GM23338 (cell line): ENCODE measurements around the gene SZRD1. TPM values are rescaled to one million over a fixed set of nuclear protein-coding genes. Genes with fewer than 3 reads are reported as not detected.

Experiments used
- ATAC-seq: fragments of 200-7000 bp; cut with Tn5 transposase; 3 replicates; pipeline ENCODE4 v1.9.1; 2020
- DNase-seq: peaks from one replicate; pipeline ENCODE4 v3.0.0-alpha.2; 2015; ENCODE audit warnings: low spot score
- H2AFZ ChIP-seq: fragments of 200-600 bp; sonication (generic); 2 replicates; pipeline ENCODE4 v1.8.0; 2016; ENCODE audit warnings: antibody characterized with exemption, mild to moderate bottlenecking, moderate library complexity
- H3F3A ChIP-seq: fragments of 200-600 bp; sonication (generic); replicated peaks from 2 replicates; pipeline ENCODE4 v1.8.0; 2017; ENCODE audit warnings: antibody characterized with exemption, mixed run types, low read depth
- H3K27ac ChIP-seq: fragments of 200-600 bp; sonication (generic); 2 replicates; pipeline ENCODE4 v1.6.1; 2016; ENCODE audit warnings: low read depth
- H3K27me3 ChIP-seq: fragments of 200-600 bp; sonication (generic); 2 replicates; pipeline ENCODE4 v1.8.0; 2016; ENCODE audit warnings: mild to moderate bottlenecking, mixed run types, moderate library complexity; ENCODE audit not compliant: insufficient read depth
- H3K36me3 ChIP-seq: fragments of 200-600 bp; sonication (generic); 2 replicates; pipeline ENCODE4 v1.8.0; 2016; ENCODE audit warnings: mild to moderate bottlenecking; ENCODE audit not compliant: insufficient read depth
- H3K4me1 ChIP-seq: fragments of 200-600 bp; sonication (generic); 2 replicates; pipeline ENCODE4 v1.8.0; 2016; ENCODE audit warnings: mild to moderate bottlenecking, moderate library complexity; ENCODE audit not compliant: insufficient read depth
- H3K4me2 ChIP-seq: fragments of 200-600 bp; sonication (generic); 2 replicates; pipeline ENCODE4 v1.7.1; 2017; ENCODE audit warnings: mixed run types
- H3K4me3 ChIP-seq: fragments of 200-600 bp; sonication (generic); 2 replicates; pipeline ENCODE4 v1.6.1; 2016; ENCODE audit warnings: mixed run types
- H3K79me2 ChIP-seq: fragments of 200-600 bp; sonication (generic); replicated peaks from 2 replicates; pipeline ENCODE4 v1.8.0; 2017; ENCODE audit warnings: mild to moderate bottlenecking; ENCODE audit not compliant: insufficient read depth
- H3K9me2 ChIP-seq: fragments of 200-600 bp; sonication (generic); 2 replicates; pipeline ENCODE4 v1.8.0; 2017; ENCODE audit not compliant: insufficient read depth
- H4K20me1 ChIP-seq: fragments of 200-600 bp; sonication (generic); replicated peaks from 2 replicates; pipeline ENCODE4 v1.8.0; 2017; ENCODE audit warnings: mild to moderate bottlenecking; ENCODE audit not compliant: insufficient read depth
- H3K27ac Mint-ChIP-seq: 2 replicates; pipeline ENCODE4 v1.8.0; 2020; ENCODE audit warnings: inconsistent platforms, mild to moderate bottlenecking, moderate library complexity, mixed read lengths
- H3K27me3 Mint-ChIP-seq: 3 replicates; pipeline ENCODE4 v1.8.0; 2022; ENCODE audit warnings: low read depth, mild to moderate bottlenecking, moderate library complexity, mixed read lengths, inconsistent platforms; ENCODE audit not compliant: insufficient read depth, poor library complexity
- H3K36me3 Mint-ChIP-seq: 3 replicates; pipeline ENCODE4 v1.8.0; 2021; ENCODE audit warnings: low read depth, mild to moderate bottlenecking, inconsistent platforms, moderate library complexity, mixed read lengths
- H3K4me1 Mint-ChIP-seq: 3 replicates; pipeline ENCODE4 v1.8.0; 2020; ENCODE audit warnings: mild to moderate bottlenecking, inconsistent platforms, mixed read lengths
- H3K4me3 Mint-ChIP-seq: 3 replicates; pipeline ENCODE4 v1.8.0; 2021; ENCODE audit warnings: moderate library complexity, mild to moderate bottlenecking, inconsistent platforms, mixed read lengths
- H3K9me3 Mint-ChIP-seq: 3 replicates; pipeline ENCODE4 v1.8.0; 2020; ENCODE audit warnings: moderate library complexity, mild to moderate bottlenecking, inconsistent platforms, mixed read lengths
- CREB1 ChIP-seq: fragments of 250-450 bp; sonication (Bioruptor Pico); IDR thresholded peaks from 2 replicates; pipeline ENCODE4 v1.5.0; 2020; ENCODE audit warnings: low read depth, mild to moderate bottlenecking, moderate library complexity
- CTCF ChIP-seq, 2 experiments: fragments of 200-600 bp in 1 of 2; sonication (generic) in 1 of 2; conservative IDR thresholded peaks; 2 replicates each; pipeline versions ENCODE4 v1.5.1 to v1.6.1; 2016 to 2017; ENCODE audit warnings: antibody characterized with exemption in 2 of 2, low read depth in 2 of 2, mild to moderate bottlenecking in 2 of 2, moderate library complexity in 1 of 2
- ETS1 ChIP-seq: IDR thresholded peaks from 2 replicates; pipeline ENCODE4 v1.6.1; 2016; ENCODE audit warnings: antibody characterized with exemption
- EZH2 ChIP-seq: fragments of 200-600 bp; sonication (generic); IDR thresholded peaks from one replicate; pipeline ENCODE4 v1.8.0; 2017; ENCODE audit warnings: antibody characterized with exemption, mild to moderate bottlenecking, low read depth; ENCODE audit not compliant: unreplicated experiment
- EZH2phosphoT487 ChIP-seq: fragments of 200-600 bp; sonication (generic); IDR thresholded peaks from one replicate; pipeline ENCODE4 v1.8.1; 2018; ENCODE audit warnings: antibody characterized with exemption; ENCODE audit not compliant: unreplicated experiment
- JUNB ChIP-seq: IDR thresholded peaks from one replicate; pipeline ENCODE4 v1.6.1; 2016; ENCODE audit warnings: antibody characterized with exemption; ENCODE audit not compliant: unreplicated experiment
- NANOG ChIP-seq: IDR thresholded peaks from 2 replicates; pipeline ENCODE4 v1.6.1; 2016; ENCODE audit warnings: antibody characterized with exemption, borderline replicate concordance
- POLR2AphosphoS5 ChIP-seq: IDR thresholded peaks from 2 replicates; pipeline ENCODE4 v1.6.1; 2016; ENCODE audit warnings: antibody characterized with exemption, low read depth
- REST ChIP-seq: IDR thresholded peaks from one replicate; pipeline ENCODE4 v1.6.1; 2018; ENCODE audit warnings: antibody characterized with exemption; ENCODE audit not compliant: unreplicated experiment
- STAT1 ChIP-seq: IDR thresholded peaks from one replicate; pipeline ENCODE4 v1.6.1; 2016; ENCODE audit warnings: antibody characterized with exemption; ENCODE audit not compliant: unreplicated experiment
- ZNF114 ChIP-seq: fragments of 250-450 bp; sonication (Bioruptor Pico); IDR thresholded peaks from 2 replicates; pipeline ENCODE4 v1.5.0; 2020; ENCODE audit warnings: mild to moderate bottlenecking, moderate library complexity
- ZNF331 ChIP-seq: fragments of 250-450 bp; sonication (Bioruptor Pico); IDR thresholded peaks from 2 replicates; pipeline ENCODE4 v1.5.0; 2020; ENCODE audit warnings: low read depth, mild to moderate bottlenecking, moderate library complexity
- ZNF462 ChIP-seq: fragments of 250-450 bp; sonication (Bioruptor Pico); IDR thresholded peaks from 2 replicates; pipeline ENCODE4 v1.5.0; 2020; ENCODE audit warnings: mild to moderate bottlenecking, moderate library complexity
- polyA plus RNA-seq: library from polyadenylated mRNA; unstranded; fragments of >200 nt; fragmentation: Nextera tagmentation; extraction: Ambion mirVana; gene quantifications from 2 replicates; pipeline ENCODE4 v1.2.1, GENCODE V29; 2016
- total RNA-seq: library from RNA; depleted of rRNA; stranded (reverse); fragments of >200 nt; shearing (Covaris generic); gene quantifications from 2 replicates; pipeline ENCODE4 v1.2.3, GENCODE V29; 2014

Gene SZRD1
- total and polyA plus RNA-seq, 2 experiments from 2014 or later: 32.5 to 70.9 TPM

GRCh38 chr1:16380868-16381267 is 13.8 kb downstream of the SZRD1 start:
- Histone ChIP-seq H3K4me2 (no peak overlapping the region), H3K27me3 (no peaks in the 10 kb centered on the region), H3K4me3 (no peak overlapping the region), H4K20me1 (peaks cover 82% of the 10 kb centered on the region), H3F3A (0 out of 2 replicates have a peak, but pooled peaks cover 8% of the 10 kb centered on the region), H2AFZ (no peak overlapping the region), H3K79me2 (peaks cover 100% of the 10 kb centered on the region), H3K36me3 (no peaks in the 10 kb centered on the region), H3K9me2 (no peaks in the 10 kb centered on the region), H3K27ac (no peak overlapping the region), H3K4me1 (peaks cover 38% of the 10 kb centered on the region)
- Mint-ChIP-seq H3K27ac (no peak overlapping the region), H3K36me3 (peaks cover 6% of the 10 kb centered on the region; the same call in 1 of the 3 replicates), H3K4me1 (peaks cover 33% of the 10 kb centered on the region), H3K4me3 (no peak overlapping the region), H3K27me3 (peaks cover 7% of the 10 kb centered on the region), H3K9me3 (no peaks in the 10 kb centered on the region)
- ATAC-seq (no peak), DNase-seq (no peak)
- TF ChIP-seq ETS1 (no peak), CTCF (conservative IDR thresholded peaks at IDR 0.05; ENCODE audit: low read depth in 2 of 2) (no peak), JUNB (no peak), POLR2AphosphoS5 (no peak), EZH2 (no peak), ZNF462 (CRISPR knock-in tag) (no peak), STAT1 (no peak), CREB1 (CRISPR knock-in tag) (no peak), EZH2phosphoT487 (no peak), ZNF114 (CRISPR knock-in tag) (no peak), REST (no peak), ZNF331 (CRISPR knock-in tag) (no peak), NANOG (no peak)
